GM21786 (cell line): ENCODE results near the gene NUP210L.
"Not testable (repeated sequence)": the region's sequence is repeated elsewhere in the genome, so short reads cannot be mapped to it uniquely, and the experiment has no call there.

ENCODE experiments used
- ATAC-seq: cut with Tn5 transposase; IDR thresholded peaks from one replicate; pipeline ENCODE4 v1.9.1; 2021; ENCODE audit not compliant: unreplicated experiment

NUP210L gene

GRCh38 chr1:153995640-153996039 lies 159.2 kb downstream of the NUP210L start:
- ATAC-seq: no peak

GRCh38 chr1:153995202-153995601 lies 159.7 kb downstream of the NUP210L start:
- ATAC-seq: no peak

GRCh38 chr1:153991806-153992205 lies 163.1 kb downstream of the NUP210L start:
- ATAC-seq: no peak

GRCh38 chr1:153991151-153991630 lies 163.7 kb downstream of the NUP210L start:
- no peak for ATAC-seq

- ATAC-seq: peak; percentile 87
These were observed 164.3 kb downstream of the NUP210L start, which contains the start of gene RPS27 for GRCh38 chr1:153990468-153991150. RPS27 (plus strand) TSS chr1:153990762; CDS start chr1:153990797, 35 bp downstream.

GRCh38 chr1:153987621-153988020 lies 167.3 kb downstream of the NUP210L start:
- ATAC-seq: no peak

GRCh38 chr1:153985941-153986761 lies 168.7 kb downstream of the NUP210L start, which contains the start of gene RAB13:
RAB13 (minus strand) TSS chr1:153986339; CDS start chr1:153986236, 103 bp downstream.
- ATAC-seq: no peak

- no peak for ATAC-seq
These were observed 169.4 kb downstream of the NUP210L start for GRCh38 chr1:153985341-153985912.

GRCh38 chr1:153984123-153984894 lies 170.6 kb downstream of the NUP210L start:
- no peak for ATAC-seq

- ATAC-seq: not testable (repeated sequence)
These were observed 173.1 kb downstream of the NUP210L start for GRCh38 chr1:153981735-153982134.

- not testable (repeated sequence) for ATAC-seq
These were observed 175.8 kb downstream of the NUP210L start for GRCh38 chr1:153979091-153979490.

GRCh38 chr1:153978274-153978909 lies 176.5 kb downstream of the NUP210L start:
- no peak for ATAC-seq

GRCh38 chr1:153977250-153978240 lies 177.3 kb downstream of the NUP210L start, which contains the start of gene JTB:
JTB (minus strand) TSS chr1:153977674; CDS start chr1:153977252, 422 bp downstream.
- ATAC-seq: peak; percentile 78

GRCh38 chr1:153976819-153977249 lies 178.0 kb downstream of the NUP210L start:
- ATAC-seq: no peak

GRCh38 chr1:153973525-153973924 lies 181.3 kb downstream of the NUP210L start:
- no peak for ATAC-seq

GRCh38 chr1:153973071-153973470 lies 181.8 kb downstream of the NUP210L start:
- ATAC-seq: no peak

GRCh38 chr1:153970346-153970745 lies 184.5 kb downstream of the NUP210L start:
- ATAC-seq: no peak

GRCh38 chr1:153968972-153969371 lies 185.9 kb downstream of the NUP210L start:
- ATAC-seq: no peak

GRCh38 chr1:153968408-153968807 lies 186.5 kb downstream of the NUP210L start:
- no peak for ATAC-seq
